ENCODE measurements around the gene UNC5B. TPM values are rescaled to one million over a fixed set of nuclear protein-coding genes. Genes with fewer than 3 reads are reported as not detected.

Gene UNC5B
- total RNA-seq, 4 donors from 2014 or later, result 4.2 to 17.6 (median 8.0) TPM

DNA sequence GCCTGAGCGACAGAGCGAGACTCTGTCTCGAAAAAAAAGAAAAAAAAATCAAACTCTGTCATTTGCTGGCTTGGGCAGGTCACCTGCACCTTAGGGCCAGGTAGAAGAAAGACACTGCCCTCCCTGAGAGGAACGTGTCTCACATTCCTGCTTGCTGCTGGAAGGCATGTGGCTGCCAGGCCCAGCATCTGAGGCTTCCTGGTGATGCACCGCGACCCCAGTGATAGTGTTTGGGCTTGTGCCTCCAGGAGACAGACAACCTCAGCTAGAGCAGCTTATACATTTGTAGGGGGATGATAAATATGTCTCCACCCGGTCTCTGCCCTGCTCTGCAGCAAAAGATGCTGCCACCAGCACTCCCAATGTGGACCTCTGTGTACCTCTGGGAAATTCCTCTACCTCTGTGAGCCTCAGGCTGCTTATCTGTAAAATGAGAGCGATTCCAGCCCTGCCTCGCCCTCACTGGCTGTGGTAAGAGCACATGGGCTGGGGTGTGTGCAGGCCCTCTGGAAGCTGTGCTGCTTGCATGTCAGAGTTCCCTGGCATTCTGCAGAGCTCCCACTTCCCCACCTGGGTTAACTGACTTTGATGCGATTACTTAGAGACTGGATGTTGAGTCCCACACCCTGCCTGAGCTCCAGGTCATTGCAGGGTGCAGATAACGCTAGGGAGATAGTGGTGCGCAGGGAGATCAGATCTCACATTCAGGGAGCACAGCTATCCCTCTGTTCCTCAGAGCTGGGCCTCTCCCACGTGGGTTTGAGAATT lies 126.5 kb downstream of the UNC5B start:
- H3K4me3 ChIP-seq (ENCODE audit: low read depth, poor library complexity, severe bottlenecking), result no peak overlapping the region
- TF ChIP-seq, protein P1, sequence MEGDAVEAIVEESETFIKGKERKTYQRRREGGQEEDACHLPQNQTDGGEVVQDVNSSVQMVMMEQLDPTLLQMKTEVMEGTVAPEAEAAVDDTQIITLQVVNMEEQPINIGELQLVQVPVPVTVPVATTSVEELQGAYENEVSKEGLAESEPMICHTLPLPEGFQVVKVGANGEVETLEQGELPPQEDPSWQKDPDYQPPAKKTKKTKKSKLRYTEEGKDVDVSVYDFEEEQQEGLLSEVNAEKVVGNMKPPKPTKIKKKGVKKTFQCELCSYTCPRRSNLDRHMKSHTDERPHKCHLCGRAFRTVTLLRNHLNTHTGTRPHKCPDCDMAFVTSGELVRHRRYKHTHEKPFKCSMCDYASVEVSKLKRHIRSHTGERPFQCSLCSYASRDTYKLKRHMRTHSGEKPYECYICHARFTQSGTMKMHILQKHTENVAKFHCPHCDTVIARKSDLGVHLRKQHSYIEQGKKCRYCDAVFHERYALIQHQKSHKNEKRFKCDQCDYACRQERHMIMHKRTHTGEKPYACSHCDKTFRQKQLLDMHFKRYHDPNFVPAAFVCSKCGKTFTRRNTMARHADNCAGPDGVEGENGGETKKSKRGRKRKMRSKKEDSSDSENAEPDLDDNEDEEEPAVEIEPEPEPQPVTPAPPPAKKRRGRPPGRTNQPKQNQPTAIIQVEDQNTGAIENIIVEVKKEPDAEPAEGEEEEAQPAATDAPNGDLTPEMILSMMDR (IDR thresholded peaks at IDR 0.05), result no peak
- no peak for TF ChIP-seq POLR2A (IDR thresholded peaks at IDR 0.05)
- intact Hi-C loops (cut with DNase I; ENCODE audit: low total_unique reads), result no loop called here
- 65 to 74% methylated on average over 13 of the region's 13 CpGs for WGBS, 2 donors
- no peak for DNase-seq (ENCODE audit: low spot score in 2 of 2)

DNA sequence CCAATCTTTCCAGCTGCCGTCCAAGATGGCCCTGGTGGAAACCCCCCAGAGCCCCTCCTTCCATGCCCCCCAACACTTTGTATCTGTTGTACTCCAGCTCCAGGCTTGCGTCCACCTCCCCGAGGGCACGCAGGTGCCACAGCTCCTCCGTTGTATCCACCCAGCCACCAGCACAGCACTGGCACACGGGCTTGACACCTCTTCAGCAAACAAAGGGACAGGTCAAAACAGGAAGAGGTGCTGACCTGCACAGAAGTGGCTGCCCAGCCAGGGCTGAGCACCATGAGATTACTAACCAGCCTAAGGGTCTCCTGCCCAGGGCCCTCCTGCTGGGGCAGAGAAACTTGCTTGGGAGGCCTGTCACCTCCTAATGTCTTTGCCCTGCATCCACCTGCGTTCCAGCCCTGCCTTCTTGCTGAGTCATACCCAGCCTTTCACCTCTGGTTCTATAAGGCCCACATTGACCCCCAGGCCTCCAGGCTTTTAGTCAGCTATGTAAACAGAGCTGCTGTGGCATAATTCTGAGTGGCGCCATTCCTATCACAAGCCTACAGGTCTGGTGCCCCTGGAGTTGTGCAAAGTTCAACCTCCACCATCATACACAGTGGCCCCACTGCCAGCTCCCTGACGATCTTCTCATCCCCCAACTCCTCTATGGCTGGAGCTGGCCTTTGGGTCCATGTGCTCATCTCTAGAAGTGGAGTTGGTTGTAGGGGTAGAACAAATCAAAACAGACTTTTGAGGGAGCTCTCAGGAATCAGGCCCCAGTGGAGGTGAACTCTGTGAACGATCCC lies 127.6 kb downstream of the UNC5B start:
- no peak for TF ChIP-seq POLR2A (IDR thresholded peaks at IDR 0.05)
- TF ChIP-seq, protein P1 (IDR thresholded peaks at IDR 0.05), result peak in 1 of 3 donors; percentile 15
- intact Hi-C loops (cut with DNase I; ENCODE audit: low total_unique reads), result no loop called here
- no peak for DNase-seq (ENCODE audit: low spot score in 2 of 2)
- 93 to 97% methylated on average over 10 of the region's 10 CpGs for WGBS, 2 donors
- no peak overlapping the region for H3K4me3 ChIP-seq (ENCODE audit: low read depth, poor library complexity, severe bottlenecking)

DNA sequence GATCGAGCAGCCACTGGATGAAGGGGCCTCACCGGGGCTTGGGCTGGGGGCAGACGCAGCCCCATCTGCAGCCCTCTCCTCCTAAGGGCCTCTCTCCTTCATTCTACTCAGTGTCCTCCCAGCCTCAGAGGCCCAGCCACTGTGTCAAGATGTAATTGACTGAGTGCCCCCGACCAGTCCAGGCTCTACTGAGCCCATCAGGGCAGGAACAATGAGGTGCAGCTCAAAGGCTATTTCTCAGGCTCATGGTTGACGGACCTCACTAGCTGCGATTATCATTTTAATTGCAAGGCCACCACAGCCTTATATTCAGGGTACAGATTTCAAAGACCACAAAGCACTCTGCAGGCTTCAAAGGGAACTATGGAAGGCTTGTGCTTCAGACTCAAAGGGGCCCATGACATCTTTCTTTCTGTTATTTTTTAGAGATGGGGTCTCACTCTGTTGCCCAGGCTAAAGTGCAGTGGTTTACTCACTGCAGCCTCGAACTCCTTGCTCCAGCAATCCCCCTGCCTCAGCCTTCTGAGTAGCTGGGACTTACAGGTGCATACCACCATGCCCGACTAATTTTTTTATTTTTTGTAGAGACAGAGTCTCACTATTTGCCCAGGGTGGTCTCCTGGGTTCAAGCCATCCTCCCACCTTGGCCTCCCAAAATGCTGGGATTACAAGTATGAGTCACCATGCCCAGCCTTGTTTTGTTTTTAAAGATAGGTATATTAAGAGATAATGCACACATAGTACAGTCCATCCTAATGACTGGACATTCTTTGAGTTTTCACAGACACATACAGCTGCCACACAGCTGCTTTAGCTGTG lies 130.4 kb downstream of the UNC5B start:
- TF ChIP-seq, protein P1 (IDR thresholded peaks at IDR 0.05), result no peak
- TF ChIP-seq POLR2A (IDR thresholded peaks at IDR 0.05), result no peak
- H3K4me3 ChIP-seq (ENCODE audit: low read depth, poor library complexity, severe bottlenecking), result no peak overlapping the region
- intact Hi-C loops (cut with DNase I; ENCODE audit: low total_unique reads), result no loop called here
- DNase-seq (ENCODE audit: low spot score in 2 of 2), result no peak
- 88 to 93% methylated on average over 8 of the region's 8 CpGs for WGBS, 2 donors

DNA sequence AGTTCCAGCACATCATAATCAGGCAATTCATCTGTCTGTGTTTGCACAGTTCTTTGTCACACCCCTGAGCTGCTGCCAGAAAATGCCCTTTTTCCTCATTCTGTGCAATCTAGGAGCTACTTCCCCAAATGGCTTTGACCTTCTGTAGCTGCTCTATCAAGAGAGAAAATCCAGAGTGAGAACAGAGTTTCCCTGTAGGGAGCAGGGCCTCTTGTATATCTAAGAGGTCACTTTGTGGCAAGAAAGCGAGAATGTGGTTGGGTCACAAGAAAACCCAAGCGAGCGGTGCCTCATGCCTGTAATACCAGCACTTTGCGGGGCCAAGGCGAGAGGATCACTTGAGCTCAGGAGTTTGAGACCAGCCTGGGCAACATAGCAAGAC lies 131.0 kb downstream of the UNC5B start:
- WGBS, 2 donors, result 93 to 96% methylated on average over 5 of the region's 5 CpGs
- DNase-seq (ENCODE audit: low spot score in 2 of 2), result no peak
- no peak overlapping the region for H3K4me3 ChIP-seq (ENCODE audit: low read depth, poor library complexity, severe bottlenecking)
- TF ChIP-seq POLR2A (IDR thresholded peaks at IDR 0.05), result no peak
- TF ChIP-seq, protein P1 (IDR thresholded peaks at IDR 0.05), result no peak
- intact Hi-C loops (cut with DNase I; ENCODE audit: low total_unique reads), result no loop called here

DNA sequence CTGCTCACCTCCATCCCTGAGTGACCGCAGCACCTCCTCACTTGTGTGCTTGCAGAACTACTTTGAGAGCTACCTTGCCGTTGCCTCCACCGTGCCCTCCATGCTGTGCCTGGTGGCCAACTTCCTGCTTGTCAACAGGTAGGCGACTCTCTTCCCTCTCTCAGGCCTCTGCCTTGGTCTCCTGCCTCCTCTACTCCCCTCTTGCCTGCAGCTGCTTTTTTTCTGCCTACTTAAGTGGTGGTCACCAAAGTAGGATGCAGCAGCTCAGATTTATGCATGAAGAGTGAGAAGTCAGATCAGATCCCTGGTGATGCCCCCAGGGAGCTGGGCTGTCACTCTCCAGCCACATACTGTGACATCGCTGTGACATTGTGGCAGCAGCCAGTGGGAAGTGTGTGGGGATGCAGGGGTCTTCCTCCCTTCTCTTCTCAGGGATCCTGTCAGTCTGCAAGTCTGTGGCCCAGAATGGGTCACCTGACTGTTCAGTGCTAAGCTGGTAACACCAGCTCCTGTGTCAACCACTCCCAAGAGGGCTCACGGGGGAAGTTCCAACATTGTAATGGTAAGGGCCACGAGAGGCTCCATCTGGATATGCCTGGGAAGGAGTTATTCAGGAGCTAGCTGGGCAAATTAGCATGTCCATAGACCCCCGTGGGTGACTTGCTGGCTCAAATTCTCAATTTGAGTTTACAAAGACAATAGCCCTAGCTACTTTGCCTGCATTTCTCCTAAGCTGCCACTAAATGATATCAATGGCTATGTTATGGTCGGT lies 132.0 kb downstream of the UNC5B start:
- no peak overlapping the region for H3K4me3 ChIP-seq (ENCODE audit: low read depth, poor library complexity, severe bottlenecking)
- intact Hi-C loops (cut with DNase I; ENCODE audit: low total_unique reads), result no loop called here
- TF ChIP-seq, protein P1 (IDR thresholded peaks at IDR 0.05), result no peak
- TF ChIP-seq POLR2A (IDR thresholded peaks at IDR 0.05), result no peak
- 88 to 91% methylated on average over 9 of the region's 9 CpGs for WGBS, 2 donors
- no peak for DNase-seq (ENCODE audit: low spot score in 2 of 2)
